Esophagus mucosa (tissue), 1 donor: ENCODE results near the gene ZNF430. TPM values are rescaled to one million over a fixed set of nuclear protein-coding genes. Genes with fewer than 3 reads are reported as not detected.

Experiments
- total RNA-seq: library from RNA; stranded (reverse); gene quantifications from one replicate; pipeline ENCODE4 v1.2.4, GENCODE V29; 2023
- donor health status: DM: yes; HTN: yes; CAD: no.

The ZNF430 gene
- total RNA-seq, 1 donor from 2014 or later: 9.9 TPM

Other genes starting within 250 kb of the ZNF430 start
- gene ZNF66, start 244.4 kb upstream of the ZNF430 start, total RNA-seq: 2.4 TPM
- gene ZNF85, start 97.4 kb upstream of the ZNF430 start, total RNA-seq: 2.7 TPM
- gene ZNF714, start 61.5 kb downstream of the ZNF430 start, total RNA-seq: 9.5 TPM
- 21.2 TPM for gene ZNF431, start 121.4 kb downstream of the ZNF430 start, total RNA-seq